Measurements from ENCODE around the gene ADGRV1.

Gene ADGRV1

GRCh38 chr5:91177085-91177484 lies 618.5 kb downstream of the ADGRV1 start:
- no peak for DNase-seq

GRCh38 chr5:91177639-91178038 lies 619.0 kb downstream of the ADGRV1 start:
- no peak for DNase-seq

- no peak for DNase-seq
Observed at GRCh38 chr5:91178461-91178860, 619.9 kb downstream of the ADGRV1 start.

- DNase-seq, result no peak
Observed at GRCh38 chr5:91179018-91179417, 620.4 kb downstream of the ADGRV1 start.

- no peak for DNase-seq
Observed at GRCh38 chr5:91180506-91180905, 621.9 kb downstream of the ADGRV1 start.

GRCh38 chr5:91182763-91183162 lies 624.2 kb downstream of the ADGRV1 start:
- DNase-seq, result no peak

- no peak for DNase-seq
Observed at GRCh38 chr5:91183743-91184142, 625.1 kb downstream of the ADGRV1 start.

GRCh38 chr5:91186101-91186500 lies 627.5 kb downstream of the ADGRV1 start:
- no peak for DNase-seq

- no peak for DNase-seq
Observed at GRCh38 chr5:91187032-91187431, 628.4 kb downstream of the ADGRV1 start.

- peak in 1 of 3 experiments; percentile 21 for DNase-seq
Observed at GRCh38 chr5:91188755-91189154, 630.2 kb downstream of the ADGRV1 start.

- no peak for DNase-seq
Observed at GRCh38 chr5:91189480-91190313, 631.1 kb downstream of the ADGRV1 start.

GRCh38 chr5:91190314-91190690 lies 631.7 kb downstream of the ADGRV1 start:
- DNase-seq, result no peak

GRCh38 chr5:91194824-91195381 lies 636.3 kb downstream of the ADGRV1 start:
- peak; percentile 5 to 66 (median 17) for DNase-seq

- no peak for DNase-seq
Observed at GRCh38 chr5:91200692-91201091, 642.1 kb downstream of the ADGRV1 start.

GRCh38 chr5:91206103-91206502 lies 647.5 kb downstream of the ADGRV1 start:
- DNase-seq, result no peak

- no peak for DNase-seq
Observed at GRCh38 chr5:91206734-91207133, 648.1 kb downstream of the ADGRV1 start.

GRCh38 chr5:91207248-91207647 lies 648.7 kb downstream of the ADGRV1 start:
- no peak for DNase-seq

- no peak for DNase-seq
Observed at GRCh38 chr5:91211997-91212713, 653.6 kb downstream of the ADGRV1 start.

GRCh38 chr5:91212714-91213092 lies 654.1 kb downstream of the ADGRV1 start:
- no peak for DNase-seq
